Stimulated activated CD8-positive, alpha-beta memory T cell treated with anti-CD3 and anti-CD28 coated beads, Interleukin-4, amount 100 ng/mL, for 48 hours (primary cell): Measurements from ENCODE around the gene NIM1K.

Source experiments
- DNase-seq: peaks from one replicate; pipeline ENCODE4 v3.0.0-alpha.2; 2020

The NIM1K gene

DNA sequence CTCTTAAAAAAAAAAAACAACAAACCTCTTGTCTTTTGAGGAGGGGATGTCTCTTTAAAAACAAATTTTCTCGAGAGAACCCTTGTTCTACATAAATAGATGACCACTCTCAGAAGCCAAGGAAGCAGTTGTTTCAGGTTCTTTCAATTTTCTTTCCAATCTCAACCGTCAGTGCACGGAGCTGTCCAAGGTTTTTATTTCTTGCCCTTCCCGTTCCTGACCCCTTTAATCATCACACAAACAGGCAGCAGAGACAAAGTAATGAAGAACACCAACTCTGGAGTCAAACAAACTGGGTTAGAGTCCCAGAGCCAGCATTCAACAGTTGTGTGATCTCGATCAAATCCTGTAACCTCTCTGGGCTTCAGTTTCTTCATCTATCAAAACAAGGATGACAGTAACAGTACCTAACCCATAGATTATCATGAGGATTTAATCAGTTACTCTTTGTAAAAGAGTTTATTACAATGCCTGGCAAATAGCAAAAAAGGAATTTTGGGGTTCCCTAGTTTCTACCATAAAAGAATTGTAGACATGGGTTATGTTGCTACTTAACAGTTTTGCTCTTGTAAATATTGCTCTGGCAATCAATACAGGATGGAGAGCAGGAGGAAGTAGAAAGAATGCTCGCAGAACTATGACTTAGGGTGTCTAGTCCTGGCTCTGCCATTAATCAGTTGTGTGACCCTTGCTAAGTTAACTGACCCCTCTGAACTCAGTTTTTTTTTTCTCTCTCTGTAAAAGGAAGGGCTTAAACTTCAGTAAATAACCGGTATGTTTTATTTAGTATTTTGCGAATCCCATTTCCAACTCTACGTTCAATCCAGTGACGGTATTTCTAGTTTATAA lies 1.0 kb upstream of the NIM1K start:
- DNase-seq: no peak

DNA sequence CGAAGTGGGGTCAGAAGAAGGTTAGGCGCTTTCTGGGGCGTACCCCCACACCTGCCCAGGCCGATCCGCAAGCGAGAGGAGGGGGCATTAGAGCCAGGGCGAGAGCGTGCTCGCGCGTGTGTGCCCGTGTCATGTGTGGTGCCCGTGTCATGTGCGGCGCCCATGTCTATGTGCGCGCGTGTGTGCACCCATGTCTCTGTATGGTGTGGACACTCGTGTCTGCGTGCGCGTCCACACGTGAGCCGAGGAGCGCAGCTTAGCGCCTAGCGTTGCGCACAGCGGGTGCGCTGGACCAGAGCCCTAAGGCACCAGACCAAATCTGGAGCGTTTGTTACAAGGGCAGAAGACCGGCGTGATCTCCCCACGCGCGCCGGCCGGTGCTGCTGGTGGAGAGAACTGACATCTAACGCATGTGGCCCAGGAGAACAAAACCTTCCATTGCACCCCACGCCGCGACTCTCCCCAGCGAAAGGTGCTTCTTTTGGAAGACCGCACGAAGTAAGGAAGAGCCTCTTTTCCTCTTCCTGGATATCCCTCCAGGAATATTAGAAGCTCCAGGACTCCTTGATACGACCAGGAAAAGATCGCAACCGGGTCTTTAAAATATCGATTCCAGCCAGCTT lies 644 bp downstream of the NIM1K start:
- DNase-seq: peak; percentile 50

DNA sequence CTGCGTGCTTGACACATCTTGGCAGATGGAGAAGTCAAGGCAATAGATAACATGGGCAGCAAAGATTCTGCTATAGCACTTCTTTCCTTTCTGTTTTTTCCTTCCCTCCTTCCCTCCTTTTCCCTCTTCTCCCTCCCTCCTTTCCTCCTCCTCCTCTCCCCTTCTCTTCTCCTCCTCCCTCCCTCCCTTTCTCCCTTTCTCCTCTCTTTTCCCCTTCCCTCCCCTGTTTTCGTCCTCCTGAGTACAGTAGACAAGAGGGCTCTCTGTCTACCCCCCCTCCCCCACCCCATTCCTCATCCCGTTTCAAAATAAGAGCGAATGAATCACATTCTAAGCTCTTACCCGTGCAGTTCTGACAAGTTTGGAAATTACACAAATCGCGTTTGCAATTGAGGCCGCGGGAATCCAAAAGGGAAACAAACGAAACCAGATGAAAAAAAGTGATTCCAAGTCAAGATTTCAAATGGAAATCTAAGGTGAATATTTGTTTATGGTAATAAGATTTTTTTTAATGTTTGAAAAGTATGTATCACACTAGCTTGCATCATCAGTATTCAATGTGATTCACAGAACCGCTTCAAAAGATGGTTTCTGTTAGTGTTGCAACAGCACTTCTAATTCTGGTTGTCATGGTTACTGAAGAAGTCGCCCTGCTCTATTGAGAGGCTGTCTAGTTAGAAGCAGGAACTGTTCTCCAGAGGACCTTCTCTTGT lies 1.3 kb downstream of the NIM1K start:
- peak; percentile 55 for DNase-seq

DNA sequence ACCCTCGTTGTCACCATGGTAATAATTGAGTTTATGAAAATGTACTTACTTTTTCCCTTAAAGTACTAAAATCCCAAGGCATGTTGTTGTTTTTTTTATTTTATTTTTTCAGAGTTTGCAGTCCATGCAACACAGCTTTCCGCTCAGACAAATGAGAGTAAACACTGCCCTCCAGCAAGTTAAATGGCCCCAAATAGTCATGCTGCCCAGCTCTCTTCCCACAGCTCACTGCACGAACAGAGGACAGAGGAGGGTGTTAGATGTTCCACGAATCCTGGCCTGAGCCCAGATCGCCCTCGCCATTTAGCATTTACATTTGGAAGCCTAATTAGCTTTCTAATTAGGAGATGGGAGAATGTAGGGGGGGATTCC lies 1.9 kb downstream of the NIM1K start:
- DNase-seq: no peak

DNA sequence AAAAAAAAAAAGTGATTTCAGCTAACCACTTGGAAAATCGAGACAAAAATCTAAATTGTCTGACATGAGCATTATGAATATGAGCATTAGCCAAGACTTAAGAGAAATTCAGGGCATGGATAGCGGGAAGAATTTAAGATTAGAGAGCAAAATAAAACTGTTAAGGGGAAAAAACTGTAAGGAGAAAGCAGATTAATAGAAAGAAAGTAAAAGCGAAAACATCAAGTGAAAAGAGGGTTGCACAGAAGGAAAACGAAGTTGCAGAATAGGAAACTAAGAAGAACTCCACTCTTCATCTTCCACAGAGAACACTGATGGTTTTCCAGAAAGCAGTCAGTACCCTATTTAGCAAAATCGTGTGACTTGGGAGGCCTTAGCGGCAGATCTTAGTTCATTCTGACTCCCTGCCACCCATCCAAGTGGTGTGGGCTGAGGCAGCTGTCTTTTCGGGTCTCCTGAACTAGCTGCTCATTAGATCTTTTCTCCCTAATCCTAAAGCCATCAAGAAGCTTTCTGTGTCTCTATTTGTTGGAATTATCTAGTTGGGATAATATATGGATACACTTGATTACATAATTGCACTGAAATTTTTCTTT lies 3.7 kb downstream of the NIM1K start:
- no peak for DNase-seq

DNA sequence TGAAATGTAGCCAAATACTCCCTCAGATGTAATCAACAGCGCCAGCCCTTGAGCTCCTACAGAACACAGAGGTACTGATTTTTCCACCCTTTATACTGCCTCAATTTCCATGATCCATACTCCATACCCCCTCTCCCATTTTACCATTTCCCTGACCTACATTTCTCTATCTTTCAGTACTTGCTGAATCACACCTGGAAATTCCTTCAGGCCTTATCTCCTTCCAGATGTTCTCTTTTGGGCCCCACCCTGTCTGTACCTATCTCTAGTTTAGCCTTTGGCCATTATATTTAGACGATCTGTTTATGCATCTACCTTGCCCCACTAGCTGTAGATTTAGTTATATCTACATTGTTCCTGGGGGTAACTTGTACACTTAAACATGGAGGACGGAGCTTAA lies 5.5 kb downstream of the NIM1K start:
- DNase-seq: no peak

DNA sequence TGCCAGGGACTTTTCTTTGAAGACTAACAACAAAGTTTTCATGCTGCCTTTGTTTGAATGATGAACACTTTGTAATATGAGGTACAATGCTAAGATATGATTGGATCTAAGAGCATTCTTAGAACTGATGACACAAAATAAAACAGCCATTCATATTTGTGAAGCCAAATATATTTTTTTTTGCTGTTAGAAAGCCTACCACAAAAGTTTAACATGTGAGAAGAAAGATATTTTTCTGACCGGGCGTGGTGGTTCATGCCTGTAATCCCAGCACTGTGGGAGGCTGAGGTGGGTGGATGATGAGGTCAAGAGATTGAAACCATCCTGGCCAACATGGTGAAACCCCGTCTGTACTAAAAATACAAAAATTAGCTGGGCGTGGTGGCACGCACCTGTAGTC lies 9.4 kb downstream of the NIM1K start:
- DNase-seq: peak; percentile 36

DNA sequence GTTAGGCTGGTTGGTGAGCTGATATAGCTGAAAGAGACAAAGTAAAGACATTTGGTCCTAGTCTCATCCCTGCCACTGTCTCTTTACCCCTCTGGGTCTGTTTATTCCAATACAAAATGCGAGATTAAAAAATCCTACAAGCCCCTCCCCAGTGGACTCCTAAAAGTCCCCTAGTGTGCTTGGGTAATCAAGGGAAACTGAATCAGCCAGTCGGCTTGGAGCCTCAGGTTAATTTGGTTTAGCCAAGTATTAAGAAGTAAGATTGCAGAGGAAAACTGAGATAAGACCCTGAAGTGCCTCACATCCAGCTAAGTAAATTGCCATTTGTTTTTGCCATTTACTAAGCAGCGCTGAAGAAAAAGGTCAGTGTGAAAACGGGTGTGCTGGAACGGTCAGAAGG lies 10.4 kb downstream of the NIM1K start:
- no peak for DNase-seq

DNA sequence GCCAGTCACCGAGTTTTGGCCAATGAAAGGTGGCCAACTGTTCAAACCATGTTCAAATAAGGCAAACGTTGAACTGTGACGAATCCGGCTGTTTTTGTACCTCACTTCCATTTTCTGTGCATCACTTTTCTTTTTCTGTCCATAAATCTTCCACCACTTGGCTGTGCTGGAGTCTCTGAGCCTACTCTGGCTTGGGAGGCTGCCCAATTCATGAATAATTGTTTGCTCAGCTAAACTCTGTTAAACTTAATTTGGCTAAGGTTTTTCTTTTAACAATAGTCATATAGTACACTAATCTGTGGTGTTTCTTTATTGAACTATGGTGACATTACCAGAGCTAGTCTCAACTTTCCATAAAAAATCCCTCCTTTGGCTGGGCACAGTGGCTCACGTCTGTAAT lies 11.3 kb downstream of the NIM1K start:
- DNase-seq: no peak

DNA sequence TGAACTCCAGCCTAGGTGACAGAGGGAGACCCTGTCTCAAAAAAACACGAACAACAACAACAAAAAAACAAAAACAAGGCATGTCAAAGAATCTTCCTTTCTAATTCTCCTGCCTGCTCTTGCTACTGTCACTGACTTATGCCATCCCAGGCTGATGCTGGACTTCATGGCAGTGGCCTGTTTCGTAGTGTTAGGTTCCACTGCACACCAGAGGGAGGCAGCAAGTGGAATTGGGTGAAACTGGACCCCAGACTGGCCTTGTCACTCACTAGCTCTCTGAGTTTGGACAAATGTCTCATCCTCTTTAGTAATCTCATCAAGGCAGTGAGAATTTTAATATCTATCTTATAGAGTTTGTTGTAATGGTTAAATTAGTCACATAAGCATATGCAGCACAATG lies 12.9 kb downstream of the NIM1K start:
- no peak for DNase-seq

DNA sequence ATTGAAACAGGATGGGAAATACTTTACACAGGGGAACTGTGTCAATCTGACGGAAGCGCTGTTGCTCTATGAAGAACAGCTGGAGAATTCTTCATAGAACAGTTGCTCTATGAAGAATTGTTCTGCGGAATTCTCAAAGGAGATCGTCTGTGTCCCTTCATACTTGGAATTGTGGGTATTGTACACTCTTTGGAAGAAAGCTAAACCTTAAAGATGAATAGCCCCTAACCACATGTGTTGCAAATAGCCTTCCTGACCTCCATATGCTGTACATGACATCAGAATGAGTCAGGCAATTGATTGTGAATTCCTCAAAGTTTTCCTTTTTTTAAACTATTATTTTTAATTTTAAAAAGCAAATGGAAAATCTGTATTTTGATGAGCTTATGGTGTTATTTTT lies 15.6 kb downstream of the NIM1K start:
- no peak for DNase-seq

DNA sequence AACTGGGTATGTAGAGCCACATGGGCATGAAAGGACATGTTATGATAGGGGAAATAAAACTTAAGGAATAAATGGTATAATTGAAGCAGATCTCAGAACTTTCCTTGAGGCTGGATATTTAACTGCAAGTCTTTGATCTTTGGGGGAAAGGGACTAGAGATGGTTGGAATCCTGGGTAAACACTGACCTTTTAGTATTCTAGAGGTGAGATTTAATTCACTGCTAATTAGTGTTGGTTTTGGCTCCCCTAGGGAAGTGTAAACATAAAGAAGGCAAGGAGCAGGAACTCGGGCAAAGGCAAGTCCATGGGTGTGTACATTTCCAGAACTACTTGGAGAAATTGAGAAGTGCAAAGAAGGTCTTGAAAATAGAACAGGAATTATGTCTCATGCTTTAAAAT lies 16.6 kb downstream of the NIM1K start:
- DNase-seq: no peak

DNA sequence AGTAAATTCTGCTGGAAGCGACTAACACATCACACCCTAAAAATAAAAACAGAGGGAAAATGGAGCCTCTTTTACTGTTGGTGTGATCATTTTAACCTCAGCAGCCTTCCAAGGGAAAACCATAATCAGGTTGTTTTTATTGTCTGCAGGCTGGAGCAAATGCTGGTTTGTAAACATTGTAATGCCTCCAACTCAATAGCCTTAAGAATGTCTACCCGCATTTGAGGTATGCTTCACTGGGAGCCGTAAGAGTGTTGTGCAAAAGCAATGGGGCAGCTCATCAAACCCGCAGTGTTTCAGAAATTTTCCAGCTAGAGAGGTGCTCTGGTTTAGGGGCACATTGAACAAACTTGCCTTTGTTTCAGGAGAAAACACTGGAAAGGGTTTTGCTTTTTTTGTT lies 17.0 kb downstream of the NIM1K start:
- DNase-seq: no peak

DNA sequence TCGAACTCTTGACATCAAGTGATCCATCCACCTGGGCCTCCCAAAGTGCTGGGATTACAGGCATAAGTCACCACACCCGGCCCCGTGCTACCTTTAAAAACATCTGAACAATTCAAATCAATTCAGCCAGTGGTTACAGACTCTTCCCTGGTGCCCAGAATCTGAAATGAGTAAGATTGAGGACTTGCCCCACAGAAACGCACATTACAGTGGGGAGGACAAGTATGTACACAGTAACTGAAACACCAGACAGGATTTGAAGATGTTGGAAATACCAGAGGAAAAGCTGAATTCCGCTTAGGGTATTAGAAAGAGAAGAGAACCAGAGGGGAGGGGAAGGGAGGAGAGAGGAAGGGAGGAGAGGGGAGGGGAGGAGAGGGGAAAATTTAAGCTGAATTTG lies 17.8 kb downstream of the NIM1K start:
- DNase-seq: no peak

DNA sequence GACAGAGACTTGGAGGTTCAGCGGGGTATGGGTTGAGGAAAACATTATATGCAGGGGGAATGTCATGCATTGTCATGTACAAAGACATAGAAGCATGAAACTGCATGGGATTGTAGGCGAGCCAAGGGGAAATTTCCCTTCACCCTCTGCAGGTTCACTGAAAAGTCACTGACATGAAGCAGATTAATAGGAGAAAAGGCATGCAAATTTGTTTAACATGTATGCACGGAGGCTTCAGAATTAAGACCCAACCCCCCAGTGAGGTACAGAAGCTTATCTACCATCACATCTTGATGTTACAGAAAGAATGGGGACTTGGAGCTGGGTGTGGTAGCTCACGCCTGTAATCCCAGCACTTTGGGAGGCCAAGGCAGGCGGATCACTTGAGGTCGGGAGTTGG lies 18.5 kb downstream of the NIM1K start:
- no peak for DNase-seq

DNA sequence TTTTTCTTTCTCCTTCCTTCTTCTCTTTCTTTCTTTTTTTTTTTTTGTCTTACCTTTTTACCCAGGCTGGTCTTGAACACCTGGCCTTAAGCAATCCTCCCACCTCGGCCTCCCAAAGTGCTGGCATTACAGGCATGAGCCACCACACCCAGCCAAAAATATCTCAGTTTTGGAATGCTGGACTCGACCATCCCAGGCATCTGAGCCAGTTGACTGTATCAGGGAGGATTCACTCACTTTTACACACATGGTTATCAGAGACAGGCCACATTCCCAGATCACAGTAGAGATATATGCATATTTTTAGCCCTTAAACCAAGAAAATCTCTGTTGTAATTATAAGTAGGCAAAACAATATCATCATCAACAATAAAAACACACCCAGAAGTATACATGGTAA lies 21.9 kb downstream of the NIM1K start:
- DNase-seq: no peak

DNA sequence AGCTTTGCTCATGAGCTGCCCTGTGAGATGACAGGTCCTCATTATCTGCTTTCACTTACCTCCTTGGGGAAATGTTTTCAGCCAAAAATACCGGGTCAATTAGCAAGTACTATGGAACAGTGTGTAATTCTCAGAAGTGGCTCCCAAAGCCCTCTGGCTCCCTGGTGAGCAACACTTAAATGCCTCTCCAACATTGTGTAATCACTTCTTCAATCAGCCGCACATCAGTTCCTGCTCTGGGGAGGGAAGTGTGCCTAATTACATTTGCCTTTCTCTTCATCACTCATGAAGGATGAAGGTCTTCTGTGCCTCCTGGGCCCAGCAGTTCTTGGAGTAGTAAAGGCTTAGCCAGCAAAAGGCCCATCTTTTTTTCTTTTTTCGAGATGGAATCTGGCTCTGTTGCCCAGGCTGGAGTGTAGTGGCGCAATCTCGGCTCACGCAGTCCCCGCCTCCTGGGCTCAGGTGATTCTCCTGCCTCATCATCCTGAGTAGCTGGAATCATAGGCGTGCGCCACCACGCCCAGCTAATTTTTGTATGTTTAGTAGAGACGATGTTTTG lies 23.1 kb downstream of the NIM1K start:
- no peak for DNase-seq

DNA sequence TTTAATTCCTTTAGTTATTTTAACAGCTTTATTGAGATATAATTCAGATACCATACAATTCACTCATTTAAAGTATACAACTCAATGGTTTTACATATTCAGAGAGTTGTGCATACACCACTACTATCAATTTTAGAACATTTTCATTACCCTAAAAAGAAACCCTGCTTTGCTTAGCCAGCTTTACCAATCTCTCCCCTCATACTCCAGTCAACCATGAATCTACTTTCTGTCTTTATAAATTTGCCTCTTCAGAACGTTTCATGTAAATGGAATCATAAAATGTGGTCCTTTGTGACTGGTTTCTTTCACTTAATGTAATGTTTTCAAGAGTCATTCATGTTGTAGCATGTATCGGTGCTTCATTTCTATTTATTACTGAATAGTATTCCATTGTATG lies 24.9 kb downstream of the NIM1K start:
- DNase-seq: no peak

DNA sequence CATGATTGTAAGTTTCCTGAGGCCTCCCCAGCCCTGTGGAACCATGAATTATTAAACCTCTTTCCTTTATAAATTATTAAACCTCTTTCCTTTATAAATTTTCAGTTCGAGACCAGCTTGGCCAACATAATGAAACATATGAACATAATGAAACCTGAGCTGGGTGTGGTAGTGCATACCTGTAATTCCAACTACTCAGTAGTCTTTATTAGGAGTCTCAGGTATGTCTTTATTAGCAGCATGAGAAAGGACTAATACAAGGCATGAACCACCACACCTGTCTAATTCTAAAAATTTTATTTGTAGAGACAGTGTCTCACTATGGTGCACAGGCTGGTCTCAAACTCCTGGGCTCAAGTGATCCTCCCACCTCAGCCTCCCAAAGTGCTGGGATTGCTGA lies 27.1 kb downstream of the NIM1K start:
- DNase-seq: no peak

DNA sequence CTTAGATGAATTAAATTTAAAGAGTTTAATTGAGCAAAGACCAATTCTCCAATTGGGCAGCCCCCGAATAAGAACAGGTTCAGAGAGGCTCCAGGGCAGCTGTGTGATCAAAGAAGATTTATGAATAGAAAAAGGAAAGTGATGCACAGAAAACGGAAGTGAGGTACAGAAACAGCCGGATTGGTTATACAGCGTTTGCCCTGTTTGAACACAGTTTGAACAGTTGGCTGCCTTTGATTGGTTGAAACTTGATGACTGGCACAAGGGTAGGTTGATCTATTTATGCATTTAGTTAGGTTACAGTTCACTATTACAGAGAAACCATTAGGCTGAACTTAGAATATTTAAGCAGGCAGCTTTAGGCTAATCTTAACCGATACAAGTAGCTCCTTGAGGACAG lies 29.5 kb downstream of the NIM1K start:
- DNase-seq: no peak

DNA sequence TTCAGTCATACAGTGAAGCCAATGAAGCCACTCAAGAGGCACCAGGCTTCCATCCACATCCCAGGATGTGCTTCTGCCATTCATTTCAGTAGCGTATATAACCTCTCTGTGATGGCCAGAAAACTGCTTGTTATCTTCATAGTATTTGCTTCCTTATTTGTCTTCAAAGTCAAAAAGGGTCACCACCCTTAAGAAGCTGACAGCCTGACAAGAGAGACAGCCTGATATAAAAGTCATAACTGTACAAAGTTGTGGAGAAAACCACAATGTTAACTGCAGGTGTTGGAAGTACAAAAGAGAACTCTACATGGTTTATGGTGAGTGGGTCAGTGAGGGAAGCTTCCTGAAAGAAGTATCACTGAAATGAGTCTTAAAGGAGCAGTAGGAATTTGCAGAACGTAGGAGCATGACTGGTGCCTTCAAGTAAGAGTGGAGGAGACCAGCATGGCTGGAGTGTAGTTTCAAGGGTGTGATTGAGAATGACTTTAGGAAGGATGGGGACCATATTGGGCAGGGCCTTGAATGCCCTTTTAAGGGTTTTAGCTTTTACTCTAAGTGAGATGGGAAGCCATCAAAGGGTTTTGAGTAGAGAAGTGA lies 33.7 kb downstream of the NIM1K start:
- no peak for DNase-seq

DNA sequence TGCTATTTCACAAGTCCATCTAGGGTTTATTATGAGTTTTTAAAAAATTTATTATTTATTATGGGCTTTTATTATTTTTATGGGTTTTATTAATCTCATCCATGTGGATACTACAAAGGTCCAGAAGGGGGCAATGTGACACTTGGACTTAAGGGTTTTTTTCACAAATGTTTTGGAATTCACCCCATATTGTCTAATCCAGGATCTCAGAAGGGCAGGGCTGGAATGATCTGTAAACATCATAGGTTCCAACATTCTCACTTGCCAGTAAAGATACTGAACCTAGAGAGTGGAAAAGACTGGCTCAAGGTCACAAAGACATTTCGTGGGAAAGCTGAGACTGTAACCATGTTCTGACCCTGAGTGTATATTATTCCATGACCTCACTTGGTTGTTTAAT lies 35.6 kb downstream of the NIM1K start:
- no peak for DNase-seq

DNA sequence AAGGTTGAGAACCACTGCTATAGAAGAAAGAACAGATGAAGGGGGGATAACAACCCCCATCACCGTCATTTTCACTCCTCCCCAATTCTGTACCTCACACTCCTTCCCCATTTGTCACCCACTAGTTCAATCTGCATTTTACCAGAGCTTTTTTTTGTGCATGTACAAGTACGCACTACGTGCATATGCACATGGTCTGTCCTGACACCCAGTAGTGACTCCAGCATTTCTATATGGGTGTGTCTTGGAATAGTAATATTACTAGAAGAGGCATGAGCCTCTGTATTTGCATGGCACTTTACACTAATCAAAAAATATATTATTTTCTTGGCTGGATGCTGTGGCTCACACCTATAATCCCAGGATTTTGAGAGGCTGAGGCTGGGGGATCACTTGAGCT lies 38.7 kb downstream of the NIM1K start:
- DNase-seq: no peak
